Breast epithelium (tissue), 3 donors: Measurements from ENCODE around the gene GPC5.

Experiments used
- CTCF ChIP-seq, 3 donors: fragments of 450-650 bp; IDR thresholded peaks; one replicate each; pipeline ENCODE4 v1.5.1; 2016 to 2017; ENCODE audit warnings: antibody characterized with exemption in 3 of 3, mild to moderate bottlenecking in 3 of 3, moderate library complexity in 3 of 3
- POLR2A ChIP-seq: fragments of 450-650 bp; IDR thresholded peaks from one replicate; pipeline ENCODE4 v1.6.1; 2016; ENCODE audit warnings: antibody characterized with exemption, mild to moderate bottlenecking, moderate library complexity
- POLR2AphosphoS5 ChIP-seq, 3 donors: sonication (generic); formaldehyde crosslinking; IDR thresholded peaks; one replicate each; pipeline ENCODE4 v1.6.1; 2017; ENCODE audit warnings: antibody characterized with exemption in 3 of 3

- no peak for TF ChIP-seq CTCF (IDR thresholded peaks at IDR 0.05)
- TF ChIP-seq POLR2AphosphoS5 (IDR thresholded peaks at IDR 0.05): no peak
- TF ChIP-seq POLR2A: no peak
These were observed 738.2 kb downstream of the GPC5 start for GRCh38 chr13:92136449-92137155.
